MM.1S (cell line): ENCODE results near the gene NYAP2.

ENCODE experiments used
- DNase-seq: peaks from one replicate; pipeline ENCODE4 v3.0.0-alpha.2; 2015
- H2AFZ ChIP-seq: fragments of 300-600 bp; sonication (generic); 2 replicates; pipeline ENCODE4 v1.6.0; 2016; ENCODE audit warnings: antibody characterized with exemption, low read length
- H3F3A ChIP-seq: fragments of 300-600 bp; sonication (generic); 2 replicates; pipeline ENCODE4 v1.6.1; 2016; ENCODE audit warnings: mild to moderate bottlenecking, antibody characterized with exemption, low read length, moderate library complexity, mixed read lengths; ENCODE audit not compliant: insufficient read depth
- H3K27ac ChIP-seq: fragments of 300-600 bp; sonication (generic); 2 replicates; pipeline ENCODE4 v1.5.1; 2016; ENCODE audit warnings: mild to moderate bottlenecking, low read length
- H3K27me3 ChIP-seq: fragments of 300-600 bp; sonication (generic); replicated peaks from 2 replicates; pipeline ENCODE4 v1.6.0; 2016; ENCODE audit warnings: low read length; ENCODE audit not compliant: insufficient read depth
- H3K36me3 ChIP-seq: fragments of 300-600 bp; sonication (generic); replicated peaks from 2 replicates; pipeline ENCODE4 v1.6.1; 2016; ENCODE audit warnings: mild to moderate bottlenecking, low read length, mixed read lengths; ENCODE audit not compliant: insufficient read depth
- H3K4me1 ChIP-seq: fragments of 300-600 bp; sonication (generic); 2 replicates; pipeline ENCODE4 v1.6.1; 2016; ENCODE audit warnings: low read length, mixed read lengths
- H3K4me2 ChIP-seq: fragments of 300-600 bp; sonication (generic); 2 replicates; pipeline ENCODE4 v1.6.0; 2016; ENCODE audit warnings: low read depth, low read length
- H3K4me3 ChIP-seq: fragments of 300-600 bp; sonication (generic); 2 replicates; pipeline ENCODE4 v1.5.1; 2016; ENCODE audit warnings: low read length, mixed read lengths
- H3K79me2 ChIP-seq: fragments of 300-600 bp; sonication (generic); 2 replicates; pipeline ENCODE4 v1.6.1; 2016; ENCODE audit warnings: mixed run types, low read length, mixed read lengths
- H3K9ac ChIP-seq: fragments of 300-600 bp; sonication (generic); 2 replicates; pipeline ENCODE4 v1.6.1; 2016; ENCODE audit warnings: low read length, mixed read lengths
- H3K9me2 ChIP-seq: fragments of 300-600 bp; sonication (generic); replicated peaks from 2 replicates; pipeline ENCODE4 v1.6.1; 2016; ENCODE audit warnings: mild to moderate bottlenecking, low read length, mixed read lengths; ENCODE audit not compliant: insufficient read depth
- H3K9me3 ChIP-seq: fragments of 300-600 bp; sonication (generic); replicated peaks from 2 replicates; pipeline ENCODE4 v1.6.1; 2016; ENCODE audit warnings: mild to moderate bottlenecking, low read length, mixed read lengths; ENCODE audit not compliant: insufficient read depth
- H4K20me1 ChIP-seq: fragments of 300-600 bp; sonication (generic); 2 replicates; pipeline ENCODE4 v1.6.1; 2016; ENCODE audit warnings: mild to moderate bottlenecking, low read length, moderate library complexity, mixed read lengths; ENCODE audit not compliant: insufficient read depth
- EZH2 ChIP-seq: fragments of 300-600 bp; sonication (generic); optimal IDR thresholded peaks from 2 replicates; pipeline ENCODE3; 2017; ENCODE audit warnings: low read depth, mild to moderate bottlenecking, antibody characterized with exemption, low read length, mixed read lengths
- EZH2phosphoT487 ChIP-seq: fragments of 300-600 bp; sonication (generic); IDR thresholded peaks from 2 replicates; pipeline ENCODE4 v1.6.1; 2018; ENCODE audit warnings: antibody characterized with exemption, low read length
- TF ChIP-seq, protein P1 (sequence below): fragments of 300-600 bp; sonication (generic); IDR thresholded peaks from 2 replicates; pipeline ENCODE4 v1.5.1; 2016; ENCODE audit warnings: antibody characterized with exemption, low read length, mixed read lengths

The NYAP2 gene

DNA sequence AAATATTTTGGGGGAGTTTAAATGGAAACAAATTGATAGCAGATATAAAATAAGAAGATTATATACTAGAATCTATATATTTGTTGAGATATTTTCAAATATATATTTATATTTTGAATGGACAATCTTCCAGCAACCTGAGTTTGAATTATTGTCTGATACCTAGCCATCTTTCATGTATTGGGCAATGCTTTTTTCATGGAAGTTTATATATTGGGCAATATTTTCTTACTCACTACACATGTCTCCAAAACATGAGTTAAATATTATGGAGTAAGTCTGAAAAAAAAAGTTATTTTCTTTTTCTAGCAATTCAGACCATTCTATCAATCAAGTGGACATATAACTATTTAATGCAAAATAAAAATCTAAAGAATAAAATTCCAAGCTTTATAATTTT, 295.2 kb downstream of the NYAP2 start:
- no peaks in the 10 kb centered on the region for H3F3A ChIP-seq
- no peaks in the 10 kb centered on the region for H3K79me2 ChIP-seq
- no peak overlapping the region for H3K27ac ChIP-seq
- H3K4me1 ChIP-seq = no peaks in the 10 kb centered on the region
- no peaks in the 10 kb centered on the region for H4K20me1 ChIP-seq
- H3K27me3 ChIP-seq = no peaks in the 10 kb centered on the region
- H3K4me3 ChIP-seq = no peak overlapping the region
- H2AFZ ChIP-seq = no peak overlapping the region
- no peaks in the 10 kb centered on the region for H3K9me3 ChIP-seq
- TF ChIP-seq EZH2 (no peak), EZH2phosphoT487 (no peak)
- TF ChIP-seq, protein P1, sequence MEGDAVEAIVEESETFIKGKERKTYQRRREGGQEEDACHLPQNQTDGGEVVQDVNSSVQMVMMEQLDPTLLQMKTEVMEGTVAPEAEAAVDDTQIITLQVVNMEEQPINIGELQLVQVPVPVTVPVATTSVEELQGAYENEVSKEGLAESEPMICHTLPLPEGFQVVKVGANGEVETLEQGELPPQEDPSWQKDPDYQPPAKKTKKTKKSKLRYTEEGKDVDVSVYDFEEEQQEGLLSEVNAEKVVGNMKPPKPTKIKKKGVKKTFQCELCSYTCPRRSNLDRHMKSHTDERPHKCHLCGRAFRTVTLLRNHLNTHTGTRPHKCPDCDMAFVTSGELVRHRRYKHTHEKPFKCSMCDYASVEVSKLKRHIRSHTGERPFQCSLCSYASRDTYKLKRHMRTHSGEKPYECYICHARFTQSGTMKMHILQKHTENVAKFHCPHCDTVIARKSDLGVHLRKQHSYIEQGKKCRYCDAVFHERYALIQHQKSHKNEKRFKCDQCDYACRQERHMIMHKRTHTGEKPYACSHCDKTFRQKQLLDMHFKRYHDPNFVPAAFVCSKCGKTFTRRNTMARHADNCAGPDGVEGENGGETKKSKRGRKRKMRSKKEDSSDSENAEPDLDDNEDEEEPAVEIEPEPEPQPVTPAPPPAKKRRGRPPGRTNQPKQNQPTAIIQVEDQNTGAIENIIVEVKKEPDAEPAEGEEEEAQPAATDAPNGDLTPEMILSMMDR = no peak
- DNase-seq = no peak
- no peak overlapping the region for H3K9ac ChIP-seq
- no peak overlapping the region for H3K4me2 ChIP-seq
- H3K9me2 ChIP-seq = no peaks in the 10 kb centered on the region
- no peaks in the 10 kb centered on the region for H3K36me3 ChIP-seq

DNA sequence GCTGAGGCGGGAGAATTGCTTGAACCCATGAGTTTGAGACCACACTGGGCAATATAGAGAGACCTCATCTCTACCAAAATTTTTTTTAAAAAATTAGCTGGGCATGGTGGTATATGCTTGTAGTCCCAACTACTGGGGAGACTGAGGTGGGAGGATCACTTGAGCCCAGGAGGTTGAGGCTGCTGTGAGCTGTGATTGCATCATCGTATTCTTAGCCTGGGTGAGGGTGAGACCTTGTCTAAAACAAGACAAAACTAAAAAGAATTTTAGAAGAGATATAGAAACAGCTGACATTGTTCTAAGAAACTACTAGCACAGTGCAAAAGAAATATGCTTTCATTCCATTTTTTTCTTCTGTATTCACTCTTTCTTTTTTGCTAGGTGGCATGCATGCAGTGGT, 298.4 kb downstream of the NYAP2 start:
- Histone ChIP-seq H4K20me1 (no peaks in the 10 kb centered on the region), H3F3A (no peaks in the 10 kb centered on the region), H3K9me2 (no peaks in the 10 kb centered on the region)

More for the DNA sequence above, 298.4 kb downstream of the NYAP2 start:
- Histone ChIP-seq H3K79me2 (no peaks in the 10 kb centered on the region), H3K4me2 (no peak overlapping the region), H3K9me3 (no peaks in the 10 kb centered on the region), H2AFZ (no peak overlapping the region), H3K4me3 (no peak overlapping the region), H3K27ac (no peak overlapping the region), H3K36me3 (no peaks in the 10 kb centered on the region), H3K9ac (no peak overlapping the region), H3K4me1 (no peaks in the 10 kb centered on the region), H3K27me3 (no peaks in the 10 kb centered on the region)
- no peak for DNase-seq
- no peak for TF ChIP-seq EZH2phosphoT487
- TF ChIP-seq EZH2 = no peak
- TF ChIP-seq, protein P1 = no peak
